A549 (cell line): ENCODE measurements around the gene SEPTIN1. TPM values are rescaled to one million over a fixed set of nuclear protein-coding genes. Genes with fewer than 3 reads are reported as not detected.

ENCODE experiments used
- ATAC-seq, 2 experiments: fragments of 200-7000 bp in 1 of 2; fragments of >200 bp in 1 of 2; cut with Nextera tagmentation in 1 of 2; cut with Tn5 transposase in 1 of 2; 3 replicates each; pipeline versions ENCODE4 v1.8.0 to v1.9.1; 2018 to 2020; ENCODE audit warnings: mild to moderate bottlenecking in 1 of 2, moderate library complexity in 1 of 2
- CTCF ChIA-PET: fragments of 300-600 bp; sonication (Branson Sonifier 250); formaldehyde crosslinking; extraction: SDS; loops from one replicate; lab custom pipeline; 2021; ENCODE audit warnings: antibody characterized with exemption, inconsistent platforms; lab: Yijun Ruan, JAX
- POLR2A ChIA-PET: fragments of 350-600 bp; formaldehyde crosslinking; extraction: SDS; loops from one replicate; lab custom pipeline; 2021; ENCODE audit warnings: antibody characterized with exemption, inconsistent platforms; lab: Yijun Ruan, JAX
- DNase-seq, 2 experiments: peaks; one replicate each; pipeline versions ENCODE4 v3.0.0 to v3.0.0-alpha.2; 2011 to 2016; ENCODE audit warnings: low read depth in 1 of 2, low spot score in 1 of 2
- FAIRE-seq: peaks from 2 replicates; lab custom pipeline; 2011; peaks lifted over from hg19 to GRCh38; lab: Jason Lieb, UNC
- H3K27ac ChIP-seq, 2 experiments: fragments of >200 bp; sonication (Bioruptor Twin); formaldehyde crosslinking; 3 replicates each; pipeline ENCODE4 v1.5.1; 2016 to 2017
- H3K4me1 ChIP-seq: fragments of >200 bp; sonication (Bioruptor Twin); formaldehyde crosslinking; 3 replicates; pipeline ENCODE4 v1.6.1; 2016
- H3K4me2 ChIP-seq: fragments of >200 bp; sonication (Bioruptor Twin); formaldehyde crosslinking; 3 replicates; pipeline ENCODE4 v1.6.1; 2016
- H3K4me3 ChIP-seq: fragments of >200 bp; sonication (Bioruptor Twin); formaldehyde crosslinking; 3 replicates; pipeline ENCODE4 v1.5.1; 2016
- H3K9me3 ChIP-seq: fragments of >200 bp; sonication (Bioruptor Twin); formaldehyde crosslinking; 3 replicates; pipeline ENCODE4 v1.6.1; 2016
- CBX8 ChIP-seq: fragments of 200-600 bp; sonication (generic); IDR thresholded peaks from 2 replicates; pipeline ENCODE4 v1.6.1; 2016
- CHD2 ChIP-seq: fragments of 150-350 bp; IDR thresholded peaks from 2 replicates; pipeline ENCODE4 v1.6.1; 2014; ENCODE audit warnings: low read length; ENCODE audit not compliant: partially characterized antibody
- CTCF ChIP-seq: fragments of >200 bp; sonication (Bioruptor Twin); formaldehyde crosslinking; IDR thresholded peaks from 3 replicates; pipeline ENCODE4 v1.5.1; 2016
- EP300 ChIP-seq, 2 experiments: fragments of >200 bp; sonication (Bioruptor Twin); formaldehyde crosslinking; IDR thresholded peaks; 2 replicates in 1 of 2; 3 replicates in 1 of 2; pipeline ENCODE4 v1.6.1; 2016 to 2017
- FOXS1 ChIP-seq: fragments of 250-450 bp; sonication (Bioruptor Pico); IDR thresholded peaks from 2 replicates; pipeline ENCODE4 v1.5.0; 2020; ENCODE audit warnings: mild to moderate bottlenecking, moderate library complexity
- HES2 ChIP-seq: fragments of >200 bp; sonication (Bioruptor Twin); formaldehyde crosslinking; IDR thresholded peaks from 2 replicates; pipeline ENCODE4 v1.6.1; 2016
- HEYL ChIP-seq: fragments of 250-450 bp; sonication (Bioruptor Pico); IDR thresholded peaks from 2 replicates; pipeline ENCODE4 v1.8.0; 2021; ENCODE audit warnings: mild to moderate bottlenecking, moderate library complexity
- HOXB5 ChIP-seq: fragments of 250-450 bp; sonication (Bioruptor Pico); IDR thresholded peaks from 2 replicates; pipeline ENCODE4 v1.5.0; 2020; ENCODE audit warnings: mild to moderate bottlenecking, moderate library complexity
- JUN ChIP-seq, 2 experiments: fragments of >200 bp; sonication (Bioruptor Twin); formaldehyde crosslinking; IDR thresholded peaks; 2 replicates in 1 of 2; 3 replicates in 1 of 2; pipeline ENCODE4 v1.6.1; 2016 to 2017
- JUNB ChIP-seq: fragments of >200 bp; sonication (Bioruptor Twin); formaldehyde crosslinking; IDR thresholded peaks from 2 replicates; pipeline ENCODE4 v1.6.1; 2016
- KDM5A ChIP-seq: fragments of 200-600 bp; sonication (generic); IDR thresholded peaks from 2 replicates; pipeline ENCODE4 v1.6.1; 2016; ENCODE audit warnings: antibody characterized with exemption, mild to moderate bottlenecking
- MAZ ChIP-seq: fragments of 150-350 bp; IDR thresholded peaks from 2 replicates; pipeline ENCODE4 v1.6.1; 2014; ENCODE audit warnings: antibody characterized with exemption, low read depth, low read length, borderline replicate concordance
- MYC ChIP-seq: IDR thresholded peaks from 2 replicates; pipeline ENCODE4 v1.6.1; 2012; ENCODE audit warnings: mild to moderate bottlenecking, inconsistent platforms, low read length, improper control_type of control experiment, borderline replicate concordance
- NFE2L2 ChIP-seq: fragments of 150-350 bp; conservative IDR thresholded peaks from 2 replicates; pipeline ENCODE4 v1.6.1; 2014; ENCODE audit warnings: low read length
- PHF8 ChIP-seq: fragments of 200-600 bp; sonication (generic); IDR thresholded peaks from 2 replicates; pipeline ENCODE4 v1.6.1; 2016; ENCODE audit warnings: low read depth, mild to moderate bottlenecking, antibody characterized with exemption, moderate library complexity, borderline replicate concordance
- POLR2A ChIP-seq: IDR thresholded peaks from 2 replicates; pipeline ENCODE4 v1.6.1; 2012; ENCODE audit warnings: mild to moderate bottlenecking, low read length
- POLR2AphosphoS2 ChIP-seq: conservative IDR thresholded peaks from 2 replicates; pipeline ENCODE4 v1.6.1; 2012; ENCODE audit warnings: low read length, improper control_type of control experiment, inconsistent platforms
- RARB ChIP-seq: fragments of 250-450 bp; sonication (Bioruptor Pico); IDR thresholded peaks from 2 replicates; pipeline ENCODE4 v1.8.0; 2021; ENCODE audit warnings: mild to moderate bottlenecking, moderate library complexity
- REST ChIP-seq: fragments of 200-600 bp; sonication (generic); IDR thresholded peaks from 2 replicates; pipeline ENCODE4 v1.6.1; 2016; ENCODE audit warnings: antibody characterized with exemption, mild to moderate bottlenecking, moderate library complexity
- TFCP2L1 ChIP-seq: fragments of 250-450 bp; sonication (Bioruptor Pico); IDR thresholded peaks from 2 replicates; pipeline ENCODE4 v1.5.0; 2021; ENCODE audit warnings: mild to moderate bottlenecking
- TP53 ChIP-seq: fragments of 250-450 bp; sonication (Bioruptor Pico); IDR thresholded peaks from 2 replicates; pipeline ENCODE4 v1.5.0; 2021; ENCODE audit warnings: mild to moderate bottlenecking, moderate library complexity
- ZFP36 ChIP-seq: fragments of 450-650 bp; IDR thresholded peaks from 2 replicates; pipeline ENCODE4 v1.6.1; 2014; ENCODE audit warnings: borderline replicate concordance; ENCODE audit not compliant: partially characterized antibody
- ZSCAN20 ChIP-seq: fragments of 250-450 bp; sonication (Bioruptor Pico); IDR thresholded peaks from 2 replicates; pipeline ENCODE4 v1.8.0; 2022; ENCODE audit warnings: mild to moderate bottlenecking, moderate library complexity
- WGBS: methylation state at CpG from one replicate; pipeline ENCODE4 v1.1.6; 2017; ENCODE audit errors: missing lambda C conversion rate; 5-methylcytosine and 5-hydroxymethylcytosine counted together
- polyA plus RNA-seq, 4 experiments: library from polyadenylated mRNA; depleted of rRNA in 3 of 4; stranded (reverse); fragments of >200 nt; fragmentation: RNase III in 1 of 4; extraction: RNeasy Plus Mini Kit Qiagen cat#74134 plus additional on column Dnase treatment in 1 of 4; gene quantifications; 2 replicates in 3 of 4; 3 replicates in 1 of 4; pipeline ENCODE4 v1.2.3, GENCODE V29; 2011 to 2017
- TF ChIP-seq, protein P1 (sequence below): fragments of 250-450 bp; sonication (Bioruptor Pico); IDR thresholded peaks from 2 replicates; pipeline ENCODE4 v1.5.0; 2021; ENCODE audit warnings: mild to moderate bottlenecking, moderate library complexity, borderline replicate concordance
- TF ChIP-seq, protein P2 (sequence below): IDR thresholded peaks from 2 replicates; pipeline ENCODE4 v1.6.1; 2012
- TF ChIP-seq, protein P3 (sequence below): IDR thresholded peaks from 2 replicates; pipeline ENCODE4 v1.6.1; 2012; ENCODE audit warnings: low read depth, borderline replicate concordance

SEPTIN1 gene
- polyA plus RNA-seq, 2 of the 4 experiments (the other 2 are of a cell fraction), result 0.17 to 0.65 TPM

DNA sequence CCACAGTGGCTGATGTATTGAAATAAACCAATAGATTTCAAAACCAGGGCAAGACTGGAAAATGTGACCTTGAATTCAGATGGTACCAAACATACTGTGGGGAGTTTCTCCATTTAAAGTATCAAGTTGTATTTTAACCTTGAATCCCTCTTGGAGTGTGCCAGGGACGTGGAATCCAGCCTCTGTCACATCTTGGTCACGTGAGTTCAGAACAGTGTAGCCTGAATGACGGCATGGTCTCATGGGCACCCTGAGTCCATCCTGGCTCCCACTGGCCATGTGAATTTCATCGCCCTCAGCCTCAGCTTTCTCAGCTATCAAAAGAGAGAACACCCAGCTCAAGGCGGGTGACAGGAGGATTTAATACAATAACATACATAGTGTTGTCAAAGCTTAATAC is 31.8 kb upstream of the SEPTIN1 start:
- POLR2A ChIA-PET, result no interaction called here
- no peak overlapping the region for H3K27ac ChIP-seq
- H3K4me3 ChIP-seq, result no peak overlapping the region
- FAIRE-seq (no peak), ATAC-seq (no peak), DNase-seq (no peak)
- H3K9me3 ChIP-seq, result no peaks in the 10 kb centered on the region
- no peak overlapping the region for H3K4me2 ChIP-seq
- no peak for TF ChIP-seq TP53 (CRISPR knock-in tag)
- no peak for TF ChIP-seq ZFP36
- TF ChIP-seq EP300 (IDR thresholded peaks at IDR 0.05), result no peak
- TF ChIP-seq TFCP2L1, result no peak
- TF ChIP-seq JUNB, result no peak
- TF ChIP-seq JUN (IDR thresholded peaks at IDR 0.05), result no peak
- no peak for TF ChIP-seq POLR2AphosphoS2
- TF ChIP-seq PHF8, result no peak
- no peak for TF ChIP-seq HOXB5 (CRISPR knock-in tag)
- no peak for TF ChIP-seq FOXS1 (CRISPR knock-in tag)
- TF ChIP-seq CBX8, result no peak
- TF ChIP-seq, protein P1, sequence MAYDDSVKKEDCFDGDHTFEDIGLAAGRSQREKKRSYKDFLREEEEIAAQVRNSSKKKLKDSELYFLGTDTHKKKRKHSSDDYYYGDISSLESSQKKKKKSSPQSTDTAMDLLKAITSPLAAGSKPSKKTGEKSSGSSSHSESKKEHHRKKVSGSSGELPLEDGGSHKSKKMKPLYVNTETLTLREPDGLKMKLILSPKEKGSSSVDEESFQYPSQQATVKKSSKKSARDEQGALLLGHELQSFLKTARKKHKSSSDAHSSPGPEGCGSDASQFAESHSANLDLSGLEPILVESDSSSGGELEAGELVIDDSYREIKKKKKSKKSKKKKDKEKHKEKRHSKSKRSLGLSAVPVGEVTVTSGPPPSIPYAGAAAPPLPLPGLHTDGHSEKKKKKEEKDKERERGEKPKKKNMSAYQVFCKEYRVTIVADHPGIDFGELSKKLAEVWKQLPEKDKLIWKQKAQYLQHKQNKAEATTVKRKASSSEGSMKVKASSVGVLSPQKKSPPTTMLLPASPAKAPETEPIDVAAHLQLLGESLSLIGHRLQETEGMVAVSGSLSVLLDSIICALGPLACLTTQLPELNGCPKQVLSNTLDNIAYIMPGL (CRISPR knock-in tag), result no peak
- no peak for TF ChIP-seq POLR2A
- TF ChIP-seq CHD2, result no peak
- no peak for TF ChIP-seq NFE2L2
- no peak for TF ChIP-seq HES2
- TF ChIP-seq CTCF, result no peak
- WGBS, result 89% methylated on average over 5 of the region's 5 CpGs
- CTCF ChIA-PET, result interaction anchor here (0.6 to 1.4 kb wide), 5 partner anchors 12 to 332 kb away, joined by 3 to 5 read pairs (median 4); no protein-coding TSS in a partner anchor
- peaks cover 26% of the 10 kb centered on the region for H3K4me1 ChIP-seq

- ChIA-PET CTCF (interaction anchor here (0.6 to 7.5 kb wide), 4 partner anchors 16 to 270 kb away, joined by 3 to 149 read pairs (median 4); partner anchors contain the start of gene ZNF48), POLR2A (no interaction called here)
- Histone ChIP-seq H3K9me3 (no peaks in the 10 kb centered on the region), H3K4me1 (peaks cover 27% of the 10 kb centered on the region), H3K4me2 (no peak overlapping the region; the same call in 2 of the 3 replicates), H3K27ac (no peak overlapping the region), H3K4me3 (no peak overlapping the region)
- 87% methylated on average over 6 of the region's 6 CpGs for WGBS
- ATAC-seq (no peak), DNase-seq (no peak), FAIRE-seq (no peak)
- TF ChIP-seq REST, result no peak
- no peak for TF ChIP-seq ZSCAN20 (CRISPR knock-in tag)
- TF ChIP-seq CHD2, result no peak
- no peak for TF ChIP-seq RARB
- TF ChIP-seq, protein P1 (CRISPR knock-in tag), result no peak
- no peak for TF ChIP-seq MYC
- no peak for TF ChIP-seq EP300 (IDR thresholded peaks at IDR 0.05)
- TF ChIP-seq TP53 (CRISPR knock-in tag), result no peak
- TF ChIP-seq, protein P2, sequence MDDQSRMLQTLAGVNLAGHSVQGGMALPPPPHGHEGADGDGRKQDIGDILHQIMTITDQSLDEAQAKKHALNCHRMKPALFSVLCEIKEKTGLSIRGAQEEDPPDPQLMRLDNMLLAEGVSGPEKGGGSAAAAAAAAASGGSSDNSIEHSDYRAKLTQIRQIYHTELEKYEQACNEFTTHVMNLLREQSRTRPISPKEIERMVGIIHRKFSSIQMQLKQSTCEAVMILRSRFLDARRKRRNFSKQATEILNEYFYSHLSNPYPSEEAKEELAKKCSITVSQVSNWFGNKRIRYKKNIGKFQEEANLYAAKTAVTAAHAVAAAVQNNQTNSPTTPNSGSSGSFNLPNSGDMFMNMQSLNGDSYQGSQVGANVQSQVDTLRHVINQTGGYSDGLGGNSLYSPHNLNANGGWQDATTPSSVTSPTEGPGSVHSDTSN, result no peak
- TF ChIP-seq MAZ, result no peak
- TF ChIP-seq, protein P3, sequence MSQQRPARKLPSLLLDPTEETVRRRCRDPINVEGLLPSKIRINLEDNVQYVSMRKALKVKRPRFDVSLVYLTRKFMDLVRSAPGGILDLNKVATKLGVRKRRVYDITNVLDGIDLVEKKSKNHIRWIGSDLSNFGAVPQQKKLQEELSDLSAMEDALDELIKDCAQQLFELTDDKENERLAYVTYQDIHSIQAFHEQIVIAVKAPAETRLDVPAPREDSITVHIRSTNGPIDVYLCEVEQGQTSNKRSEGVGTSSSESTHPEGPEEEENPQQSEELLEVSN, result no peak
- no peak for TF ChIP-seq HEYL
- TF ChIP-seq KDM5A, result no peak
Measured at GRCh38 chr16:30413112-30413806, 30.9 kb upstream of the SEPTIN1 start.
